HL-60/S4 treated with retinoic acid at 250 ng/mL for 4 days and 3 days (cell line): ENCODE data around the gene CD36.

ENCODE experiments used
- in situ Hi-C: fragments of 300-500 bp; cut with MboI; formaldehyde crosslinking; loops from 2 replicates; pipeline ENCODE4 v1.7.0; 2022; ENCODE audit warnings: low sequenced_read_pairs

The CD36 gene

DNA sequence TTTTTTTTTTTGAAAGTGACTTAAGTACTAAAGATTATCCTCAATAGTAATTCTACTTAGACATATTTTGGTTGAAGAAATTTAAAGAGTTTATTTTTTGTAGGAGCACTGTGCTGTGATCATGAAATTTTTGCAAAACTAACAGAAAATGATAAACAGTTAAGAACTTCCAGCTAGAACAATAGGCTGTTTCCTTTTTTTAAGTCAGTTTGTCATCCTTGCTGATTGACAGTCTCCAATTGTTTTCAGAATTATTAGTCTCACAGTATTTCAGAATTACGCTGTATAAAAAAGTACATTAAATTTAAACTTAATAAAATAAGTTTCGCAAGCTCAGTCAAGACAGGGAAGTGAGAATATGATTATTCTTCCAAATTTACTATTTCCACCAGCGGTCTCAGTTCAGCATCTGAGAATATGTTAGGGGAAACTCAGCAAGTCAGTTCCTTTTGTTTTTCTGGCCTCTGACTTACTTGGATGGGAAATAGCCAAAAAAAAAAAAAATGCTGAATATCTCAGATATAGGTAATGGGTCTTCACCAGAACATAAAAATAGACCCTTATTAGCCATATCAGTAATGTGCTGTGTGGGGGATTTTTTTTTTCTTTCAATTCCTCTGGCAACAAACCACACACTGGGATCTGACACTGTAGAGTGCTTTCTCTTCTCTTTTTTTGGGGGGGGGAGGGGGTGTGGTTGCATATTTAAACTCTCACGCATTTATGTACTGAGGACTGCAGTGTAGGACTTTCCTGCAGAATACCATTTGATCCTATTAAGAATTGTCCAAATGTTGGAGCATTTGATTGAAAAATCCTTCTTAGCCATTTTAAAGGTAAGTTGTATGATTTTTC, at the start of gene CD36:
CD36 (plus strand) TSS at position 732 of the 855 bp plus-strand sequence. CDS start 8,099 bp downstream, outside the sequence.
- in situ Hi-C loops, result no loop called here

GRCh38 chr7:80589631-80590030, 48.8 kb upstream of the CD36 start:
- in situ Hi-C loops, result no loop called here

- in situ Hi-C loops, result no loop called here
These were observed 46.8 kb upstream of the CD36 start for GRCh38 chr7:80591654-80592053.

DNA sequence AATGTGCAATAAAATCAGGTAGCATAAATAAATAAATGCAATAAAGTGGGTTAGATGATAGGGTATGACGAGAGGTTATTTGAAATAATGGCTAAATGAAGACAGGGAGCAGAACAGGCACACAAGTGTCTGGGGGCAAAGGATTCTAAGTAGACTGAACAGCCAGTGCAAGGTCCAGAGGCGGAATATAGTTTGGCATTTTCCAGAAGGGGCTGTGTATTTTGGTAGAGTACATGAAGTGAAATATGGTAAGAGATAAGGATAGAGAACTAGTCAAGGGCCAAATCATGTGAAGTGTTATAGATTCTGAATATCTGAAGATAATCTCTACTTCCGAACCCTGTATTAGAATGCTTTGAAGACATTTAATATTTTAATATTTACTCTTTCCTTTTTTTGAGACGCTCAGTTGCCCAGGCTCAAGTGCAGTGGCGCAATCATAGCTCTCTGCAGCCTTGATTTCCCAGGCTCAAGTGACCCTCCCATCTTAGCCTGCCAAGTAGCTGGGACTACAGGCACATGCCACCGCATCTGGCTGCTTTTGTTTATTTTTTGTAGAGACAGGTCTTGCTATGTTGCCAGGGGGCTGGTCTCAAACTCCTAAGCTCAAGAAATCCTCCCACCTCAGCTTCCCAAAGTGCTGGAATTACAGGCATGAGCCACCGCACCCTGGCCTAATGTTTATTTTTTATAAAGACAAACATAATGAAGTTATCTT, 44.4 kb upstream of the CD36 start:
- in situ Hi-C loops, result no loop called here

DNA sequence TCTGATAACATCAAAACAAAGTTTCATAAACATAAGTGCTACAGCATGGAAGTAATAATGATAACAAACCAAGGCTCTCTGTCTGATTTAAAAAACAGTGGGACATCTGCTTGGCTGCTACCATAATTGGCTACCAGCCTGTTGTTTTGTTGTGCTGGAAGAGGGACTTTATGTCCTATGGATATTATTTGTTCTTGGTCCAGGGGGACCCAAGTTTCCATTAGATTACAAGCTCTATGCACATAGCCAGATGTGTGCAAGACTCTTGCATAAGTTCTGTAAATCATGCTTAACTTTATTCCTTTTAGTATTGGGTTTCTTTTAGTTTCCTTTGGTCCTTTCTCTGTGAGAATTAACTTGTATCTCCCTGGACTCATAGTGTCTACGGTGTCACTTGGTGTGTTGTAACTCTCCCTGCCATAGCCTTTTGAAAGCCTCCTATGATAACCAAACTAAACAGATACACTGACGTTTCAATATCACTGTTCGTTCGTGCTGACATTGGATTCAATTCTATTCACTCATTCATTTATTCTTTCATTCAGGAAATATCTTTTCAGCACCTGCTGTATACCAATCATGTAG, 41.4 kb upstream of the CD36 start:
- in situ Hi-C loops, result no loop called here

DNA sequence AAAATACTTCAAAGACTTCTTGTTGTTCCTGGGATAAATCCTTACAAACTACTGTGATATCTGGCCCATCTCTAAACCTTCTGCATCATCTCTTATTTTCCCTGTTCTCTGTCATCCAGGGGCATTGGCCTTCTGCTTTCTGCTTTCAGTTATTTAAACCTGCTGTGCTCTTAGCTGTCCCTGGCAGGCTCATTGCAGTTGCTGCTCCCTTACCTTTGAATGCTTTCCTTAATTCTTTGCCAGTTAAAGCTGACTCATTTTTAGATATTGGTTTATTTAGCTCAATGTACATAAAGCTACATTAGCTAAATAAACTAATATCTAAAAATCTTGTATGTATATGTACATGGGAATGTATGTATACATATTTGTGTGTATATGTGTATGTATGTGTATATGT, 40.6 kb upstream of the CD36 start:
- in situ Hi-C loops, result no loop called here

- in situ Hi-C loops, result no loop called here
These were observed 38.4 kb upstream of the CD36 start for GRCh38 chr7:80600046-80600445.

DNA sequence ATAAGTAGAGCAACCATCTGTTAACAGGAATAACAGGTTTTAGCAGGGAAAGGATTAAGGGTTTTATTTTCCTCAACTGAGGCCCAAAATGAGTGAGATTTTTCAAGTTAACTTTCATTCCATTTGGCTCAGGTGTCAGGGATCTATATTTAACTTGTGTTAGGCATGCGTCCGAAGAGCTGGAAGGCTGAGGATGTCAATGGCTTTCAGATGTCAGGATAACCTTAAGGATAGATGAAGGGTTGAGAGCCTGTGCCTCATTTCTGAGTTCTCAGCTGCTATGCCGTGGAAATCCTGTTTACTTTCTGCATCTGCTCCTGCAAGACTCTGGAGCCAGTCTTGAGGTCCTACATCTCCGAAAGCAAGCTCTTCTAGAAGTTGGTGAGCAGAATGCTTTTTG, 36.4 kb upstream of the CD36 start:
- in situ Hi-C loops, result no loop called here

DNA sequence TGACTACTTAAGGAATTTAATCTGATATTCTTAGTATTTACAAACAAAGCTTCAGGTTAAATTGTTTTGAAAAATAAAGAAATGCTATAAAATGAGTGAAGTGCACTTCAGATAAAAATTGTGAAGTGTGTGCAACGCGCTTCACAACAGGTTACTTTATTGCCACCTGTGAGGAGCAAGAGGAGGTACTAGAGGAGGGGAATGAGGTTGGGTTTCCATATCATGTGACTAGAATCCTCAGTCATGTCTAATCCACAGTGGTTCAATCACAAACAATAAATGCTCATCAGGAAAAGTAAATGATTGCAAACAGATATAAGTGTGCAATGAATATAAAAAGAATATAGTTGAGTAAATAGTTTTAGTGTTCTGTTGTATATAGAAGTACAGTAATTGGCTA, 34.5 kb upstream of the CD36 start:
- in situ Hi-C loops, result no loop called here

DNA sequence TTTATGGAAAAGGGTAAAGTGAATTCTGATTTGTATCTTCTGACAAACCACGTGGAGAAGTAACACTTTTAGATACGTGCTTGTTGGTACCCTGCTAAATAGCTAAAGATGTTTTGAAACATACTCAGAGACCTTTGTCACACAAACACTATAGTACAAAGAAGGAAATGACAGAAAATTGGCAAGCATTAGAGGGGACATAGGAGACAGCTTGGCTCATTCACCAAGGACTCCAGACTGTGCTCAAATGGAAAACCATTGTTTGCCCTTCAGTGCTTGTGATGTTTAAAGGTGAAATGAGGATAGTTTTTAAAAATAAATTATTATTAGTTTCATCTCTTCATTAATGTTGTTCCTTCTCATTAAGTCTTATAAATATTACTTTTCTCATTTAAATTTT, 34.0 kb upstream of the CD36 start:
- in situ Hi-C loops, result no loop called here

DNA sequence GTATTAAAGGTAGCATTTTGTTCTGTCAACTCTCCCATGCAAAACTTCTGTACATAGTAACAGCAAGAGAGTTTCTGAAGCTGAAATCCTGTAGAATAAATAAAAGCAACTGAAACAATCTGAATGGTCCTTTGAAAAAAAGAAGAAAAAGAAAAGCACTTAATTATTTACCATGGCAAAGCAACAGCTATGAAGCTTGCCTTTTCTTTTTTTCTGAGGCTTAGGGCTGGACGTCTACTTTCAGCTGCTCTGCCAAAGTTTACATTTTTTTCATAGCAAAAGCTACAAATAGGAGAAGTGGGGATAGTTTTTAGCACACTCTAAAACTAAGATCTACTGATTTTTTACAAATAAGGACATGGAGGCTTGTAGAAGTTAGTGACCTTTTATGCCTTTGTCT, 31.3 kb upstream of the CD36 start:
- in situ Hi-C loops, result no loop called here

GRCh38 chr7:80608336-80608735, 30.1 kb upstream of the CD36 start:
- in situ Hi-C loops, result no loop called here

DNA sequence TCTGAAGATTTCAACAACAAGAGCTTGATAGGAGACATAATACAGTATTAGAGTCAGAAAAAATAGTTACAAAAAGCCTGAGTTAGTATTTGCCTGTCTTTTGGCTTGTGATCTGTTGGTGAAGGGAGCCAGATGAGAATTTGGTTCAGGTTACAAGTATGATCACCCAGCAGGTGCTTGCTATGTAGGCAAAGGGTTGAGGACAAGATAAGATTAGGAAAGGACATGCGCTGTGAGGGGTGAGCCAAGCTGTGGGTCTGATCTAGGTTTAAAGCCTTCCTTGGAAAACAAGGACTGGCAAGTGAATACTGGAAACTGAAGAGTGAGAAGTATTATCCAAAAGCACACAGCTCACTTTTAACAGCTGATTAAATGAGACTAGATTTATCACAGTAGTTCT, 28.7 kb upstream of the CD36 start:
- in situ Hi-C loops, result no loop called here

- in situ Hi-C loops, result no loop called here
These were observed 27.1 kb upstream of the CD36 start for GRCh38 chr7:80611353-80611752.

GRCh38 chr7:80611779-80612178, 26.7 kb upstream of the CD36 start:
- in situ Hi-C loops, result no loop called here

DNA sequence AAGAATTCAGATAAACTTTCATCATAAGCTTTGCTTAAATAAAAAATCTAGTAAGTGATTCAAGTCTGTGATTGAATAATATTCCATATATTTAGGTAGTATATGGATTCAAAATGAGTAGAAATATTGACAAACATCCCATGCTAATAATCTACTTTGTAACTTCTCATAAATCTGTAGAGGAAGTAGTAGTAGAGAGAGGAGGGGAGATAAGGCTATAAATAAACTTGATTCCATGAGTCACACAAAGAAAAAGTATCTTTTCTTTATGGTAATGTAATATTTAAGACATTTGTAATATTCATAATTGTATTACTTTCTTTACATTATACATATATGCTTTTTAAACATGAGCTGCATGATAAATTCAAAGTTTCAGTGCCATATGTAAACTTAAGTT, 25.6 kb upstream of the CD36 start:
- in situ Hi-C loops, result no loop called here

DNA sequence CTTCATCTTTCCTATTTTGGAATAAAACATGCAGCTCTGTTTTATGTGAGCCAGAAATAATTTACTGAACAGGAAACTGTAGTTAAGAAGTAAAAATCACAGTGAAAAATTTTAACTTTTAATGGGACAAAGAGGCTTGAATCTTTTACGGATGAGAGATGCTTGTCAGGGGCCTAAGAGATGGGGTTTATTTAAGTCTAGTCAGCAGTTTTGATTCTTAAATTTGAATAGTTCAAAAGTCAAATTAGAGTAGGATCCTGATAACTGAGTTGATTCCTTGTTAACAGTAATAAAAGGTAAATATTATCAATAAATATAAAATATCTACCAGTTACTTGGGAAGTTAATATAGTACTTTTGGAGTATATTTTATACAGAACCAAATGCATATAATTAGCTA, 24.9 kb upstream of the CD36 start:
- in situ Hi-C loops, result no loop called here

- in situ Hi-C loops, result no loop called here
These were observed 23.6 kb upstream of the CD36 start for GRCh38 chr7:80614851-80615271.

GRCh38 chr7:80618096-80618495, 20.3 kb upstream of the CD36 start:
- in situ Hi-C loops, result no loop called here

- in situ Hi-C loops, result no loop called here
These were observed 18.7 kb upstream of the CD36 start for GRCh38 chr7:80619741-80620140.

DNA sequence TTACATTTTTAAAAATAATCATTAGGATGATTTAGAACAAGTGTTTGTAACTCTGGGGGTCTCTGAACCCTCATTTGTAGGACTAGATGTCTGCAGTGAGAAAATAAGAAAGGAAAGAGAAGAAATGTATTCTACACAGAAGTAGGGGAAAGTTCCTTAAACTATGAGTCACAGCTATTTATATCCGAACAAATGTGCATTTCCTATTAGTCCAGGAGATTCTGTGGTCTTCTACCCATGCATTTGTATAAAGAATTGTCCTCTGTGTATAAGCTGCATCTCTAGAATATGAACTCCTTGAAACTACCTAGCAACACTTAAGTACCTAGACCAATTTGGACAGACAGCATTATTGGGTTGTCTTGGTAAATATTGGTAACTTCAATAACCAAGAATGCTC, 15.9 kb upstream of the CD36 start:
- in situ Hi-C loops, result no loop called here
